Fibroblast of mammary gland (primary cell): ENCODE data around the gene XRCC4.

Experiments used
- DNase-seq: peaks from one replicate; pipeline ENCODE4 v3.0.0-alpha.2; 2010; ENCODE audit warnings: low read depth
- H3K4me3 ChIP-seq: 2 replicates; pipeline ENCODE4 v1.5.1; 2011; ENCODE audit warnings: low read depth, mild to moderate bottlenecking, low read length, moderate library complexity; ENCODE audit not compliant: control insufficient read depth
- TF ChIP-seq, protein P1 (sequence below): conservative IDR thresholded peaks from 2 replicates; pipeline ENCODE4 v1.5.1; 2011; ENCODE audit warnings: low read depth, low read length, inconsistent platforms; ENCODE audit not compliant: control insufficient read depth, insufficient read depth

The XRCC4 gene

DNA sequence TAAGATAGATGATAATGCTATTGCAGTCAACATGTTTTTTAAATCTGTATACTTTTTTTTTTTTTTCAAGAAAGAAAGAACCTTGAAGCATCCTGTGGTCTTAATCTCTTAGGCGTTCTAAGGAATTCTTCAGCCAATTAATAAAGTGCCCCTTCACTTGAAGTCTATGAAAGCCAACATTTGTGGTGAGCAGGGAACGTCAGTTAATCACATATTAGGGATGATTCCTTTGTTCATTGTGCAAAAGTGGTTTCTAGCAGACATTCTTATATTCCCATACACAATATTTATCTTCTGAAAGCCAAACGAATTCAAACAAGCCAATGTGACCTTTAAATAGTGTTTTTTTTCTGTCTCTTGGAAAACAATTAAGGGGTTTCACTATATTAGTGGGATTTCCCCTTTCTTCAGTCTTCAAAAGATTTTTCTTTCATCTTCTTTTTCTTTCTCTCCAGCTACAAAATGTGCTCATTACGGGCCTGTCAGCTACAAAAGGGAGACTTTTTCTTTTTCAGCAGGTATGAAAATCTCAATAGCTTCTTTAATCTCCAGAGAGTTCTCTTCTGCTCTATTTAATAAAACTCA lies 40.3 kb upstream of the XRCC4 start:
- TF ChIP-seq, protein P1, sequence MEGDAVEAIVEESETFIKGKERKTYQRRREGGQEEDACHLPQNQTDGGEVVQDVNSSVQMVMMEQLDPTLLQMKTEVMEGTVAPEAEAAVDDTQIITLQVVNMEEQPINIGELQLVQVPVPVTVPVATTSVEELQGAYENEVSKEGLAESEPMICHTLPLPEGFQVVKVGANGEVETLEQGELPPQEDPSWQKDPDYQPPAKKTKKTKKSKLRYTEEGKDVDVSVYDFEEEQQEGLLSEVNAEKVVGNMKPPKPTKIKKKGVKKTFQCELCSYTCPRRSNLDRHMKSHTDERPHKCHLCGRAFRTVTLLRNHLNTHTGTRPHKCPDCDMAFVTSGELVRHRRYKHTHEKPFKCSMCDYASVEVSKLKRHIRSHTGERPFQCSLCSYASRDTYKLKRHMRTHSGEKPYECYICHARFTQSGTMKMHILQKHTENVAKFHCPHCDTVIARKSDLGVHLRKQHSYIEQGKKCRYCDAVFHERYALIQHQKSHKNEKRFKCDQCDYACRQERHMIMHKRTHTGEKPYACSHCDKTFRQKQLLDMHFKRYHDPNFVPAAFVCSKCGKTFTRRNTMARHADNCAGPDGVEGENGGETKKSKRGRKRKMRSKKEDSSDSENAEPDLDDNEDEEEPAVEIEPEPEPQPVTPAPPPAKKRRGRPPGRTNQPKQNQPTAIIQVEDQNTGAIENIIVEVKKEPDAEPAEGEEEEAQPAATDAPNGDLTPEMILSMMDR: no peak
- DNase-seq: no peak
- no peak overlapping the region for H3K4me3 ChIP-seq

DNA sequence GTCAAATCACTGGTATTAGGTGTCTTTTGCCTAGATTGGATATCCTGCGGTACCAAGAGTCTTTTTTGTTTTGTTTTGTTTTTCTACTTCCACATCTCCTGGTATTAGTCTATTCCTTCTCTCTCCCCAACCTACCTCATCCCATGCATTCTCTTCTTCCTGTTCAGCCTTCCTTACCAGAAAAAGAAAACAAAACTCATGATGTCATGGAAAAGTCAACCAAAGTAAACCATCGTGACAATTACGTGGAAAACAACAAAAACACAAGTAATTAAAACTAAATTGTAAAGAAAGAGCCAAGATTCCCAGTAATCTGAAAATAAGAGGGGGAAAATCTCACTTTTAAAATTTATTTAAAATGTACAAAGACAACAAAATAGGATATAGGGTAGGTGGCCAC lies 38.4 kb upstream of the XRCC4 start:
- TF ChIP-seq, protein P1: no peak
- H3K4me3 ChIP-seq: no peak overlapping the region
- DNase-seq: no peak

DNA sequence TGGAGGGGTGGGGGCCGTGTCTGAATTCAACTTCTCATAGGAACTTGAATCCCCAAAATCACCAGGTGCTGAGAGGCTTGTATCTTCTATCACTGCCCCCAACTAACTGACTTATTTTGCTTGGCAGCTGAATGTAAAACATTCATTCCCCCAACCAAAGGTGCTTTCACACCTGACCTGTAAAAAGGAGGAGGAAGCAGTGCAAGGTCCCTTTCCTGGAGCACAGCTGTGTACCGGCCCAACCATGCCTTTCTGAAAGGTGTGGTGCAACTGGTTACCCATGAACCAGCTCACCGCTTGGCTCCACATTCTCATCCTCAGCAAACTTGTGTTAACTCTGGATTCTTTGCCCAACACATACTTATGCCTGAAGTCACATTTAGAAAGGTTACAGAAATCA lies 34.8 kb upstream of the XRCC4 start:
- no peak overlapping the region for H3K4me3 ChIP-seq
- no peak for DNase-seq
- TF ChIP-seq, protein P1: no peak

DNA sequence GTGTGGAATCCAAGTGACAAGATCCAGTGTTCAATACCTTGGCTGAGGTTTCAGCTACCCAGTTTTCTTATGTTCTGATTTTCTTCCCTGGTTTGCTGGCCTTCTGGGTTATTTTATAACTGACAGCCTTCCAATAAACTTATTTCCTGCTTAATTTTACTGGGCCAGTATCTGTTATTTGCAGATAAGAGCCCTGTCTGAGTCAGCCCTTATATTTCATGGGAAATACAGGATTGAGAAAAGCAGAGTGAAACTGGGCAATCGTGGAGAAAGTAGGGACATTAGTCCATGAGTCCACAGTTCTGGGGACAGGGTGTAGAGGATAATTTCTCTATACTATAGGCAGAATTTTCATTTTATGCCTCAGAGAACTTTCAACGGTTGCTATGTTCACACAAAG lies 32.4 kb upstream of the XRCC4 start:
- TF ChIP-seq, protein P1: no peak
- no peak overlapping the region for H3K4me3 ChIP-seq
- DNase-seq: no peak

DNA sequence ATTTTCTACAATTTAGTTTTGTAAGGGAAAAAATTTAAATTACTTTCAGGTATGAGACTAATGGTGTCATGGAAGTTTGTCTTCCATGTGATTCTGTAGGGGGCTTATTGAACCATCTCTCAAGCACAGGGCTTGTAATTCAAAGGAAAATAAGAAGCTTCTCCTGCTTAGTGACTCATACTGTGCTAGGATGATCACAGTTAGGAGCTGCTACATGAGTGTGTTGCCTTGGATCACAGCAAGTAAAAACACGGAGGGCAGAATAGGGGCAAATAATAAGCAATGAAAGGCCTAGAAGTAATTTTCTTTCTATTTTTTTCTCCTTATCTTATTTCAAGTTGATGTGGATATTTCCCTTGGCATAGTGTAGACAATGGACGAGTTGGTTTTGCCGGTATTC lies 29.1 kb upstream of the XRCC4 start:
- TF ChIP-seq, protein P1: no peak
- DNase-seq: peak; percentile 27

DNA sequence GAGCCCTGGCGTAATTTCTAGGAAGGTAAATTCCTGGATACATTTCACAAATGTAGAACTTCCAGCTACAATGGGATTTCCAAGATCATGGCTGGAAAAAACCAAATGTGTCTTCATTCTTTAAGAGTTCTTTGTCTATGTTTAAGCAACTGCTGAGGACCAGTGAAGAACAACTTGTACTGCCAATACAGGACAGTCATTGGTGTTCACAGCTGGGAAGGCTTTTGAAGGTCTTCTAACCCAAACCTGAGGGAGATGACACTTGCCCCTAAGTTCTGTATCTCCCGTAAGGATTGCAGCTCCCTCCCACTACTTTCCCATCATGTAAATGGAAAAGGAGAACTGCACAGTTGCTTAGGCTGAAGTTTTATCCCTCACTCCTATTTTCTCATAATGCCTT lies 28.5 kb upstream of the XRCC4 start:
- H3K4me3 ChIP-seq: no peak overlapping the region
- TF ChIP-seq, protein P1: no peak
- DNase-seq: no peak

More for the DNA sequence above, 29.1 kb upstream of the XRCC4 start:
- no peak overlapping the region for H3K4me3 ChIP-seq
